HG03354 (cell line): ENCODE results near the gene FCGBP.
"Not testable (repeated sequence)": the region's sequence is repeated elsewhere in the genome, so short reads cannot be mapped to it uniquely, and the experiment has no call there.

Source experiments
- ATAC-seq: cut with Tn5 transposase; IDR thresholded peaks from one replicate; pipeline ENCODE4 v1.9.1; 2021; ENCODE audit warnings: mild to moderate bottlenecking; ENCODE audit not compliant: unreplicated experiment, poor library complexity, severe bottlenecking

FCGBP gene

DNA sequence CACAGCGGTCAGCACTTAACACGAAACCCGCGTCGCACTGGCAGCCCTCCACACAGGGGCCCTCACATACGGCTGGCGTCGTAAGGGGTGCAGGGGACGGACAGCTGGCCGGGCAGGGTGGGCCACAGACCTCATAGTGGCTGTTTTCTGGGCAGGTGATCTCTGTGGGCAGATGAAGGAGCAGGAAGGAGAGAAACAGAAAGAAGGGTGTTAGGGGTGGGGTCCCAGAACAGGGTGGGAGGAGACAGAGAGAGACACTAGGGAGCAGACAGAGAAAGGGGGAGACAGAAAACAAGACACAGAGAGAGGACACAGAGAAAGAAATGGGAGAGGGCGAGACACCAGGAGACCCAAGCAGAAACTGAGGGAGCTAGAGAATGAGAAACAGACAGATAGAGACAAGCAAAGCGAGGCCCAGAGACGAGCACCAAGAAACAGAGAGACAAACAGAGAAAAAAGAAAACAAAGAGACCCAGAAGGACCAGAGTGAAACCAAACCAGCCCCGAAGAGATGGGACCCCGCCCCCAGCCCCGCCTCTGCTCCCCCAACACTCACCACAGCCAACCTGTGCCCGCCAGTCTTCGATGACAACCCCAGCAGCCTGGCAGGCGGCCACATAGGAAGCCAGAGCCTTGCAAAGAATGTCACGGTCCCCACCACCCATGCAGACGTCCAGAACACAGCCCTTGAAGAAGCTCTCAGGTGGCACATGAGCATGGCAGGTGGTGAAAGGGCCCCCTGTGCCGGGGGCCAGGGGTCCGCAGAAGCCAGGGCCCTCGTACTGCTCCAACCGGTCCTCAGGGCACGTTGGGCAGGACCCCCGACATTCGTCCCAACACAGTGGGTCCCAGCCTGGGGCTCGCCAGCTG lies 40.8 kb downstream of the FCGBP start:
- ATAC-seq: not testable (repeated sequence)

DNA sequence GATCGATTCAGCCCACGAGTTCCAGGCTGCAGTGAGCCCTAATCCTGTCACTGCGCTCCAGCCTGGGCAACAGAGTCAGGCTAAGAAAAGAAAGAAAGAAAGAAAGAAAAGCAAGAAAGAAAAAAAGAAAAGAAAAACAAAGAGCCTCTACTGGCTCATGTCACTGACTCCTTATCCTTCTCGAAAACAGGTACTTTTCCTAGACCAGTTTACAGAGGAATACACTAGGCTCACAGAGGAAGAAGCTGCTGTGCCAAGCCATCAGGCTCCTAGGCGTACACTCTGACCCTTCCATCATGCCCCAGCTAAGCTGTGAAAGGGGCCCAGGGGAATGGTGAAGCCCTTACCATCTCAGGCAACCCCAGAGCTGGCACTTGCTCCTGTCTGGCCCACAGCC lies 41.9 kb downstream of the FCGBP start:
- ATAC-seq: not testable (repeated sequence)

DNA sequence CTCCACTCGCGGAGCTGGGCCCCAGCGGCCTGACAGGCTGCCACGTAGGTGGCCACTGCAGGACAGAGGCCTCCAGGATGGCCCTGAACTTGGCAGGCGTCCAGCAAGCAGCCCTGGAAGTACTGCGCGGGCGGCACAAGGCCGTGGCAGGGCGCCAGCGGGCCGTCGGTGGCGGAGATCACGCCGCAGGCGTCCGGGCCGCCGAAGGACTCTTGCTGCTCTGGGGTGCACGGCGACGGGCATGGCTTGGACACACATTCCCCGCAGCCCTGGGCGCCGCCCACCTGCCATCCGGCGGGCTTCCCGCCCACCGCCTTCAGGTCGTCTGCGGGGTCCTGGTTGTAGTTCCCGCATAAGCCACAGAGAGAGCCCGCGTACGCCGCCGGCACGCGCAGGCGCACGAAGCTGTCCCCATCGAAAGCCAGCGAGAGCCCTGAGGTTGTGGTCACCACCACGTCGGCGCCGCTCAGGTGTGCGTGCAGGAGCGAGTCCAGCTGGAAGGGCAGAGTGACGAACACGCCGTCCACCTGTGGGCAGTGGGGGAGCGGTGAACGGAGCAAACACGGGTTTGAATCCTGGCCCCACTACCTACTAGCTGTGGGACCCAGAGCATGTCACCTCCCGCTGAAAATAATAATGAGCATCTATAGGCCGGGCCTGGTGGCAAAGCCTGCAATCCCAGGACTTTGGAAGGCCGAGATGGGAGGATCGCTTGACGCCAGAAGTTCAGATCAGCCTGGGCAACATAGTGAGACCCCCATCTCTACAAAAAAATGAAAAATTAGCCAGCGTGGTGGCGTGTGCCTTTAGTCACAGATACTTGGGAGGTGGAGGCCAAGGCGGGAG lies 42.6 kb downstream of the FCGBP start:
- not testable (repeated sequence) for ATAC-seq

DNA sequence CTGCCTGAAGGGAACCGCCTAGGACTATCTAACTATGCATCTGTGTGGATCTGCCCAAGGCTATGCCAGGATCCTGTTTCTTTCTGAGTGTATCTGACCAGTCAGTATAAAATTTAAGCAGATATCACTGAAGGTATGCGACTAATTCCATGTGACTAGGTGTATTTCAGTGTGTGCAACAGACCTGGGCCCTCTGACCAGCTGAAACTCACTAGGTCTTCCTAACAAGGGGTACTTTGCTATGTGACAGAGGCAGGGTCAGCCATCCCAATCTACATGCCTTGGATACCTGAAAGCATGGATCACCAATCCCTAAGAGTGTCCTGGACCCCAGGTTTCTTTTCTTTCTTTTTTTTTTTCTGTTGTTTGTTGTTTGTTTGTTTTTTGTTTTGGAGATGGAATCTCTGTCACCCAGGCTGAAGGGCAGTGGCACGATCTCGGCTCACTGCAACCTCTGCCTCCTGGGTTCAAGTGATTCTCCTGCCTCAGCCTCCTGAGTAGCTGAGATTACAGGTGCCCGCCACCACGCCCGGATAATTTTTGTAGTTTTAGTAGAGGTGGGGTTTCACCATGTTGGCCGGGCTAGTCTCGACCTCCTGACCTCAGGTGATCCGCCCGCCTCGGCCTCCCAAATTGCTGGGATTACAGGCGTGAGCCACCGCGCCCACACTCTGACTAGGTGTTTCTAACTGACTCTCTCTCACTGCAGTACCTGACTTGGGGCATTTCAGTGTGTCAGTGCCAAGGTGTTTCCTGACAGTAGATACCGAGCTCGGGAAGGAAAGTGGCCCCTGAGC lies 43.5 kb downstream of the FCGBP start:
- ATAC-seq: no peak

DNA sequence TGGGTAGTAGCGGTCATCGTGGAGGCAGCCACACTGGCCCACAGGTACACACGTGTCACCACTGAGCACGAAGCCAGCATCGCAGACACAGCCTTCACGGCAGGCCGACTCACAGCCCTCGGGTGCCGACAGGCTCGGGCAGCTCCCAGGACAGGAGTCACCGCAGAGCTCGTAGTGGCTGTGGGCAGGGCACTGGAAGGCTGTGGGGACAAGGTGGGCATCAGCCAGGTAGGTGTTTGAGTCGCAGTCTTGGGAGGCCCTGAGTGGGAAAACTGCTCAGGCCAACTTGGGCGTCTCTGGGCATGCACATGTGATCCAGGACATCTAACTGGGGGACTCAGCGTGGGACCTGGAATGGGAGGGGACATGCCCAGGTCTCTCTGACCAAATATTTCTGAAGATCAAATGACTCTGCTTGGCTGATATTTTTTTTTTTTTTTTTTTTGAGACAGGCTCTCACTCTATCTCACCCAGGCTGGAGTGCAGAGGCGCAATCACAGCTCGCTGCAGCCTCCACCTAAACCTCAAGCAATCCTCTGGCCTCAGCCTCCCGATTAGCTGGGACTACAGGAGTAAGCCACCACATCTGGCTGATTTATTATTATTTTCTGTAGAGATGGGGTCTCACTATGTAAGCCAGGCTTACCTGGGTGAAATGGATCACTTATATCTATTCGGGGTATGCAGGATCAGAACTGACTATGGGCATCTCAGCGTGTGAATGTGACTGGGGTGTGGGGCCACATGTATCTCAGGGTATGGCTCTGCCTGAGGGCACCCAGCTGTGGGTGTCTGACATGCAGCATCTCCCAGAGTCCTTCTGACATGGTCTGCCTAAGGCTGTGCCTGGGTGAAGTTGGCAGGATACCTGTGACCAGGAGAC lies 44.3 kb downstream of the FCGBP start:
- ATAC-seq: not testable (repeated sequence)

DNA sequence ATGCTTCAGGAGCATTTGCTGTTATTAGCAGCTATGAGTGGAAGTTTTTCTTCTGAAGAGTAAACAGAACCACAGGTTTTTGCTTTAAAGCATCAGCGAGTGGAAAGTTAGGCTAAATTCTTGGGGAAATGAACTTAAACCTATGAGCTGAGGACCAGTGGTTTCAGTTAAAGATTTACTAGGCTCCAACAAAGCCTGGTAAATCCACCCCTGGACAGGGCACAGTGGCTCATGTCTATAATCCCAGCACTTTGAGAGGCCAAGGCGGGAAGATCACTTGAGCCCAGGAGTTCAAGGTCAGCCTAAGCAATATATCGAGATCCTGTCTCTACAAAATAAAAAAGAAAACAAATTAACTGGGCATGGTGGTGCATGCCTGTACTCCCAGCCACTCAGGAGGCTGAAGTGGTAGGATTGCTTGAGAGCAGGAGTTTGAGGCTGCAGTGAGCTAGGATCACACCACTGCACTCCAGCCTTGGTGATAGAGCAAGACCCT lies 46.9 kb downstream of the FCGBP start:
- not testable (repeated sequence) for ATAC-seq

- not testable (repeated sequence) for ATAC-seq
Observed at GRCh38 chr19:39885821-39886554, 48.4 kb downstream of the FCGBP start.

- ATAC-seq: not testable (repeated sequence)
Observed at GRCh38 chr19:39884721-39885120, 49.7 kb downstream of the FCGBP start.
